GM21723 (cell line): ENCODE measurements around the gene TNFAIP1.

Experiments
- ATAC-seq: cut with Tn5 transposase; IDR thresholded peaks from one replicate; pipeline ENCODE4 v1.9.1; 2021; ENCODE audit warnings: mild to moderate bottlenecking, moderate library complexity; ENCODE audit not compliant: unreplicated experiment

The TNFAIP1 gene

DNA sequence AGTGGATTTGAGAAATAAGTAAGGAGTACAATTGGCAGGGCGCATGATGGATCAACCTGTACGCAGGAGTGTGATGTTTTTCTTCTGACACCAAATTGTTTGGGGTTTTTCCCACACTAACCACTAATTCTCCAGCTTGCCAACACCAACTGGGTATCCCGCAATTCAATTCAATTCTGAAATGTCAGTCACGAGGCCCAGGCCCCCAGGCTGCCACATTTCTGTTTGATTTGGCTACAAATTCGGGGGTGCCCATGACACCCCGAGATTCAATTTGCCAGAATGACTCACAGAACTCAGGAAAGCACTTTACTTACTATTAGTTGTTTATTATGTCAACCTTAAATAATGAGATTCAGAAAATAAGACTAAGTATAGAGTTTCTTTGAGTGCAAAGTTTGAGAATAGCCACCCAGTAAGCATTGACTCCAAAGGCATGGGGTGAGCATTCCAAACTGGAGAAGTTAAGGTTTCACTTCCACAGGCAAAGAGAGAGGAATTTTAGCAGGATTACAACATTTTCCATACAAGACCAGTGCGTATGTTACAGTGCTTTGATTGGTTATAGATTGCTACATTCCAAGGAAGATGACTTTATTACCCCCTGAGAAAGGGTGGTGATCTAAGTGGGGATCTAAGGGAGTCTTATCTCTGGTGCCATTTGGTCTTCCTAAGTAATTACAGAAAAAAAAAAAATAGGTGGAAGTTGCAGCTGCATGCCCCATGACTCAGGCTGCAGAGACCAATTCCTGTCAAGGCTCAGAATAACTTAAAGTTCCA lies 59.0 kb downstream of the TNFAIP1 start:
- no peak for ATAC-seq

DNA sequence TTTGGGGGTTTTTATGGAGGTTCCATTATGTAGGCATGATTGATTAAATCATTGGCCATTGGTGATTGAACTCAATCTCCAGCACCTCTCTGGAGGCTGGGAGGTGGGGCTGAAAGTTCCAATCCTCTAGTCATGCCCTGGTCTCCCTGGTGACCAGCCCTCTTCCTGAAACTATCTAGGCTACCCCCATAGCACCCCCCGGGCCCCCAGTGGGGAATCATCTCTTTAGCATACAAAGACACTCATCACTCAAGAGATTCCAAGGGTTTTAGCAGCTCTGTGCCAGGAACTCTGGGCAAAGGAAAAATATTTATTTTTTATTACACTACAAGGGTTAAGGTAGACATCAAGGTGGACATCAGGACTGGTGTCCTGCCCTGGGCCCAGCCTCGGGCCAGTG lies 59.9 kb downstream of the TNFAIP1 start:
- no peak for ATAC-seq

DNA sequence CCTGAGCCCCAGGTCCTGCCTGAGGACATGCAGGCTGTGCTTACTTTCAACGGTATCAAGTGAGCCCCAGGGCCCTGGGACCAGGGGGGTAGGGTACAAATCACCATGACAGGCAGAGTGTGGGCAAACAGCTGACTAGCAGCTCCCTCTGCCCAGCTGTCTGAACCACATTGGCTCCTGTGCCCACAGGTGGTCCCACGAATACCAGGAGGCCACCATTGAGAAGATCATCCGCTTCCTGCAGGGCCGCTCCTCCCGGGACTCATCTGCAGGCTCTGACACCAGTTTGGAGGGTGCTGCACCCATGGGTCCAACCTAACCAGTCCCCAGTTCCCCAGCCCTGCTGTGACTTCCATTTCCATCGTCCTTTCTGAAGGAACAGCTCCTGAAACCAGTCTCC lies 60.4 kb downstream of the TNFAIP1 start:
- no peak for ATAC-seq
